Kidney tubule cell (primary cell): ENCODE data around the gene PPIL3.
"Not testable (repeated sequence)": the region's sequence is repeated elsewhere in the genome, so short reads cannot be mapped to it uniquely, and the experiment has no call there.

ENCODE experiments used
- DNase-seq: peaks from one replicate; pipeline ENCODE4 v3.0.0-alpha.2; 2018; ENCODE audit warnings: low spot score

PPIL3 gene

DNA sequence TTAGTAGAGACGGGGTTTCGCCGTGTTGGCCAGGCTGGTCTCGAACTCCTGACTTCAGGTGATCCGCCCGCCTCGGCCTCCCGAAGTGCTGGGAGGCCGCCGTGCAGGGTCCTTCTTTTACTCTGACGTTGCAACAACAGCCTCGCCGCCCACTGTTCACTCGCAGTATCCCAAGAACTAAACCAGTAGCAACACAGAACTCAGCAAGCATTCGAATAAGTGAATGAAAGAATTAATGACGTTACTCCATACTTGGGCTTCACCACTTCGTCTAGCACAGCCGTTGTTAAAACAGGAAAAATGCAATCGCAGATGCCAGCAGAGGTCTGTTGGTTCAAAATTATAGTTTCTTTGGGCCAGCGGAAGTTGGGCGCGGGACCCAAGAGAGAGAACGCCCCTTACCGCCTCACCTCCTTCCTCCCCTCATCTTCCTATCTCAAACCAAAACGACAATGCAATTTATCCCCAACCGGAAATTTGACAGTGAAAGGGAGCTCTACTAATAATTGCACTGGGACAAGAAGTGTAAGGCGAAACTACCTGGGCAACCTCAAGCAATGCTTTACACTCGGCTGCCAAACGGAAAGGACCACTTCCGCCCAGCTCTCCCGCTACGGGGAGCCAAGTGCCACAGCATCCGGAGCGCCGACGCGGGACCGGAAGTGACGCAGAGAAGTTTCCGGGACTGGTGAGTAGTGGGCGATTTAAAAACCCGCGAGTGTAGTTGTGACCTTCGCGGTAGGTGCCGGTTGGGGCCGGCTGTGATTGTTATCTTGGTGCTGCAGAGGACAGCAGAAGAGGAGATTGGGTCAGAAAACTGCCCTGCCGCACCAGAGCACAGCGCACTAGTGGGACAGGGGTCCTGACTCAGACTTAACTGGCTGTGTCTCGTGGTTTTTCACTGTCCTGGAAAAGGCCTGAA is at the start of gene PPIL3, which contains the start of gene NIF3L1:
Gene PPIL3, minus strand, starts transcription at position 374 of the 922 bp plus-strand sequence. CDS start 1,462 bp downstream, outside the sequence.
Gene NIF3L1, plus strand, starts transcription at position 668 of the 922 bp plus-strand sequence. CDS start 2,573 bp downstream, outside the sequence.
- peak; percentile 98 for DNase-seq

DNA sequence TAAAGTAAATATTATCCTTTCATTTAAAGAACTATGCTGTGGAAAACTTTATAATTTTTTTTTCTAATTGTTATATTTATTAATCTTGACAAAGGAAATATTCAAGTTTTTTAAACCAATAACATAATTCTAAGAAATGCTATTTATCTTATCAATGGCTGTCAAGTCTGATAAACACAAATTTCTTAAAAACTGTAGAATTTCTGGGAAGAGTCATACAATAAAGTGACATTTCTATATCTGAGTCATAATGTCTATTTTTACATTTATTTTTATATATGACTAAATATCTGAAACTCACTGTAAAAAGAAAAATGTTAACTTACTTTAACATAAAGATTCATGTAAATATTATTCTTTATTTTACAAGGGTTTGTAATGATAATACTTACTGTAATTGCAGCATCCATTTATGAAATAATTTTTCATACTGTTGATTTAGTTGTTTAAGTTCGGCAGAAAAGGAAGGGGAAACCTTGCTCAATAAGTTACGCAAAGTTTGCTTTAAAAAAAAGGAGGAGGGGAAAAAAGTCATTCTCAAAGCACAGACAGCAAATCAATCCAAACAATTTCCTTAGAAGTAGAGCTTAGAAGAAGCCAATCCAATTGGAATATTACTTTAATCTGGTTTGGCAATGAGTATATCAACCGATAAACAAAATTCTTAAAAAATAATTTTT is 42.2 kb upstream of the PPIL3 start:
- DNase-seq, result no peak

DNA sequence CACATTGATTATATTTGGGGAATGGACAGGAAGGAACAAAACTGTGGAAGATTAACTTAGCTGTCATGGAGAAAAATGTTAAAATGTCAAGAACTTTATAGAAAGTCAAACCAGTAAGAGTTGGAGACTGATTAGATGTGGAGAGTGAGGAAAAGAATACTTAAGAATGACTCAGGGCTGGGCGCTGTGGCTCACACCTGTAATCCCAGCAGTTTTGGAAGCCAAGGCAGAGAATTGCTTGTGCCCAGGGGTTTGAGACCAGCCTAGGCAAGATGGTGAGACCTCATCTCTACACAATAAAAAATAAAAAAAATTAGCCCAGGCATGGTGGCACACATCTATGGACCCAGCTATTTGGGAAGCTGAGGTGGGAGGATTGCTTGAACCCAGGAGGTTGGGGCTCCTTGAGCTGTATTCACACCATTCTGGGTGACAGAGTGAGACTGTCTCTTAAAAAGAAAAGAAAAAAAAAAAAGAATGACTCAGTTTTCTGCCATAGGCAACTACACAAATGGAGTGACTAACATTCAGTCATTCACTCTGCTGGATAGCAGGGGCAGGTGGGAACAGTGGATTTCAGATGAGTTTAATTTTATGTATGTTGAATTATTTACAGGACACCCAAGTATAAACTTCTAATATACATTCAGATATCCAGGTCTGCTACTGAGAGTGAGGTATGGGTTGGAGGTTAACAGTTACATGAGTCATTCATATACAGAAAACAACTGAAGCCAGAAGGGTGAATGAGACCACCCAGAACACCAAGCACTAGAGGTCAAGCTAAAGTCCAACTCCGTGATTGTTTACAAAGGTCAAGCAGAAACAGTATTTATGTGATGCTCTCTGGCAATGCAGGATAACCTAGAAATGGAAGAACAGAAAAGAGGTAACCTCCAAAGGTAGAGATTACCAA is 40.7 kb upstream of the PPIL3 start:
- DNase-seq, result peak; percentile 36

DNA sequence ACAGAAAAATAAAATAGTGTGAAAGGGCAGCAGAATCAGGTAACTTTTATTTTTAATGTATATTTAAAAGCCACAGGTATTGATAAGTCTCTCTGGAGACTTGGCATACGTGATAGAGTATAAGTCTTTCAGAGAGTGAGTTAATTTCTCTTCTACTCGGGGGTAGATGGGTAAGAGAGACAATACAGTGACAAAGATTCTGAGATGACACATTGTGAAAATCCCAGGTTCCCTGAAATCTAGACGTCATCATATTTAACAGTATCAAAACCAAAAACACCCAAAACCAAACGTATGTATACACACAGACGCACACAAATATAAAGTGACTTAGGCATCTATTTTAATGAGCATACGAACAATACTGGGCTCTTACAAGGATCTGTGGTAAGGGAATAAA is 33.6 kb upstream of the PPIL3 start:
- no peak for DNase-seq

DNA sequence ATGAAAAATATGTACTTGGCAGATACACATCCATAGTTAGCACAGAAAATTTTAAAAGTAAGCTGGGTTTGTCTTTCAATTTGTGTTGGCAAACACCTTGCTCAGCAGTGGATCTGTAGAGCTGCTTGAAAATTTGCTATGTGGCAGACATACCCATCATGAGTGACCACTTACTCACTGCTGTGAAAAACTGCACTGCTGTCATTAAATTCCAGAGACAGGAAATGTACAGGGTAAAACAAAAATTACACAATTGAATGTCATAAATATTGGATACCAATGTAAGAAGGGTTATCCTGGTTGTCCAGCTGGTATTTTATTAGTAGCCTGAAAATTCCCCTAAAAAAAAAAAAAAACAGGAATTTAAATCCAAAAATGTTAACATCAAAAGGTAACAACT is 24.8 kb upstream of the PPIL3 start:
- peak; percentile 59 for DNase-seq

DNA sequence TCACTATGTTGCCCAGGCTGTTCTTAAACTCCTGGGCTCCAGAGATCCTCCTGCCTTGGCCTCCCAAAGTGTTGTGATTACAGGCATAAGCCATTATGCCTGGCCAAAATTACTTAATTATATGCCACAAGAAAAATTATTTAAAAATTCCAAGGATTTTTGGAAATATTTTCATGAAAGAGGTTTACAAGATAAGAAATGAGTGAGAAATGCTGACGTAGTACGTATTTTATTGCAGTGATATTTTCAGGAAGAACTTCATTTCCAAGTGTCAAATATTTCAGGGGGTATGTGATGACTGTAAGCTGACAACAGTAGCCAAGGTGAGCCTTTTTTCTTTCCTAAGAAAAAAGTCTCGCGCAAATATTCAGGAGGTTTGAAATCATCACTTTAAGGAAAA is 21.1 kb upstream of the PPIL3 start:
- DNase-seq, result no peak

DNA sequence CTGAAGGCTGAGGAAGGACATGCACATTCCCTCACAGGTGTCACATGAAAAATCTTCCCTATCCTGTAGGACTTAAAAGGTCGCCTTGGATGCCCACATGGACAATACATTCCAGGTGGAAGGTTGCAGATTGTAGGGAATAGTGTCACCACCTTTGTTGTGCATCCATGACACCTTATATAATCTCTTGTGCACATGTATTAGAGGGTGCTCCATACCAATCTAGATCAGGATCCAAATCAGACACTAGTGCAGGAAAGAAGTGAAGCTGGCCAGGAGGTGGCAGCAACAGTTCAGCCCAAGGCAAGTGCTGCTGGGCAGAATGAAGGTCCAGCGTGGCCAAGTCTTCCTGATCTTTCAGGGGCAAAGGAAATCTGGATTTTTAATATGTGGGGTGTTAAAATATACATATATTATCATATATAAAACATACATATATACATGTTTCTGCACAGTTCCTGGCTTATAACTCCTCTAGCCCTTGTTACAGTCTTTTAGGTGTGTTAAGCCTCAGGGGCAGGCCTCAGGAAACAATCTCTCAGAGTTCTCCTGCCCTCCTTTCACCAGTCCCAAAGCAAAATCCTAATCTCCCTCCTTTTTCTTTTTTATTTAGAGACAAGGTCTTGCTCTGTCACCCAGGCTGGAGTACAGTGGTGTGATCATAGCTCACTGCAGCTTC is 16.9 kb upstream of the PPIL3 start:
- peak; percentile 72 for DNase-seq

DNA sequence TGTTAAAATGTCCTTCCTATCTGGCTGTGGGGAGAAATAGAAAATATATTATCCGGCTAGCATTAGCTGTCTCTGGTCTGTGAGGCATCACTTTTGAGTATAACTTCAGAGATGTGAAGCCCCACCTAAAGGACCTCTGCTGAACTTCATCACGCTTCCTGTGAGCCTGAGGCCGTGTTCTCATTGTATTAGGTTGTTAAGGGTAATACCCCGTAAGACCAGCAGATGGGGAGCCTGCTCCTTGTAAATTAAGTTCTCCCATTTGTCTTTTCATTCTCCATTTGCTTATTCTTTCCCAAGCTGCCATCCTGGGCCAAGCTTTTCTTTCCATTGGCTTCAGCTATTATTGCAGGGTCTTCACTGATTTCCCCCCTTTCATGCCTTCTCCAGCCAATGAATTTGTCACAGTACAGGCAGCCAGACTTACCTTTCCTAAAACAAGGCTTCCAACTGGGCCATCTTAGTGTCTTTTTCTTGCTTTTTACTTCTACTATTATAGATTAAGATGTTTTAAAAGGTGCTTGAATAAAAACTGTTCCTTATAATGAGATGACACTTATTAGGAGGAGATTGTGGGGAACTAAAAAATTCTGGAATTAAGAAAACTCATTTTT is 12.7 kb upstream of the PPIL3 start:
- DNase-seq, result peak; percentile 91

DNA sequence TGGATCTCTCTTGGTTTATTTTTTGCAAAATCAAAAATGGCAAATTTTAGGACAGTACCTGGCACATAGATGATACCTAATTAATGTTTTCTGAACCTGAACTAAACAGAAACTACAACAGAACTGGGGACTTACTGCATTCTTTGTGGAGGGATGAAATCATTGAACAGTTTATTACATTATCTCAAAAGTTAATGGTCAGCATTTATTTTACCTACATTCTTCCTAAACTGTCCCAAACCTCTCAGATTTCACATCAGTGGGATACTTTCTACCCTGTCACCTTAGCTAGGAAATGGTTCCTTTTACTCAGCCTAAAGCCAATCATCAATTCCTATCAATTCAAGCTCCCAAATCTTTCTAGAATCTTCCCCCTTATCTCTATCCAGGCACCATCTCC is 10.6 kb upstream of the PPIL3 start:
- DNase-seq, result no peak

DNA sequence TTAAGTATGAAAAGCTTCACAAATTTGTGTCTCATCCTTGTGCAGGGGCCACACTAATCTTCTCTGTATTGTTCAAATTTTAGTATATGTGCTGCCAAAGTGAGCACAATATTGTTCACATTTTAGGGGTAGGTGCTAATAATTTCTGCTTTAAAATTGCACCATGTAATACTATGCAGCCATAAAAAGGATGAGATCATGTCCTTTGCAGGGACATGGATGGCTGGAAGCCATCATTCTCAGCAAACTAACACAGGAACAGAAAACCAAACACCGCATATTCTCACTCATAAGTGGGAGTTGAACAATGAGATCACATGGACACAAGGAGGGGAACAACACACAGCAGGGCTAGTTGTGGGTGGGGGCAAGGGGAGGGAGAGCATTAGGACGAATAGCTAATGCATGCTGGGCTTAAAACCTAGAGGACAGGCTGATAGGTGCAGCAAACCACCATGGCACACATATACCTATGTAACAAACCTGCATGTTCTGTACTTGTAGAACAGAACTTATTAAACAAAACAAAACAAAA is 7.1 kb downstream of the PPIL3 start:
- not testable (repeated sequence) for DNase-seq

DNA sequence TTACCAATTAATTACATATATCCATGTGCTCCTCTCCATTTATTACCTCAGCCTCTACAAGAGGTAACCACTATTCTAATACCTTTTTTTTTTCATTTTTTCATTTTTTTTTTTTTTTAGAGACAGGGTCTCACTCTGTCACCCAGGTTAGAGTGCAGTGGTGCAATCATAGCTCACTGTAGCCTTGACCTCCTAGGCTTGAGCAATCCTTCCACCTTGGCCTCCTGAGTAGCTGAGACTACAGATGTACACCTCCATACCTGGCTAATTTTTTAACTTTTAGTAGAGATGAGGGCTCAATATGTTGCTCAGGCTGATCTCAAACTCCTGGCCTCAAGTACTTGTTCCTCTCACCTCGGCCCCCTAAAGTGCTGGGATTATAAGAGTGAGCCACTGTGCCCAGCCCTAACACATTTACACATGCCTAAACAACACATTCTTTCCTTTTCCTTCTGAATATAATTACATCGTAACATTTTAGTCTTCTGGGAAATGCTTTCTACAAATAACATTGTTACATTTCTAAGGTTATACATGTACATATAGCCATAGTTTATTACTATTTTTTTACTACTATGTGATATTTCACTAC is 10.5 kb downstream of the PPIL3 start:
- DNase-seq, result no peak

DNA sequence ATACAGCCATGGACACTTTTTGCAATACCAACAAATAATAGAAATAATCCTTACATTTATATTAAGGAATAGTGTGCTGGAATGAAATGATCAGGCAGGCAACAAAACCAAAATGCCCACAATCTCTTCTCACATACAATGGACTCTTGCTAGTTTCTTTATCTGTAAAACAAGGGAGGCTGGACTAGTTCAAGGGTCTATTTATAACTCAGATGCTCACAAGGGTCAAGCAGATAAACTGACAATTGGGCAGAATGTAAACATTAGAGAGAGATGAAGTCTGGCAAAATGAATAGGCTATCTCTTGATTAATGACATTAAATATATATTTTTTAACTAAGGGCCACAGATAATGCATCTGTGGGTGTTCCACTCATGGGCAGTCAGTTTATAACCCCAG is 11.4 kb downstream of the PPIL3 start:
- DNase-seq, result no peak

DNA sequence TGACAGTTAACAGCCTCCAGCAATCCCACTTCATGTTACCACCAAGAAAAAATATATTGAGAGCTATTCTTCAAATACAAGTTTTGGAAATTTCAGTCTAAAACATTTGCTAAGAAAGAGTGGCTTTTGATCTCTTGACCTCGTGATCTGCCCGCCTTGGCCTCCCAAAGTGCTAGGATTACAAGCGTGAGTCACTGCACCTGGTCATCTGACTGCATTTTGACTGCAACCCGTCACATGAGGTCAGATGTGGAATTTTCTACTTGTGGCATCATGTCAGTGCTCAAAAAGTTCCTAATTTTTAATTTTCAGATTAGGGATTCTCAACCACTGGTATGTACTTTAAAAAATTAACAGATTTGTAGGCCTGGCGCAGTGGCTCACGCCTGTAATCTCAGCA is 15.3 kb downstream of the PPIL3 start:
- DNase-seq, result no peak

DNA sequence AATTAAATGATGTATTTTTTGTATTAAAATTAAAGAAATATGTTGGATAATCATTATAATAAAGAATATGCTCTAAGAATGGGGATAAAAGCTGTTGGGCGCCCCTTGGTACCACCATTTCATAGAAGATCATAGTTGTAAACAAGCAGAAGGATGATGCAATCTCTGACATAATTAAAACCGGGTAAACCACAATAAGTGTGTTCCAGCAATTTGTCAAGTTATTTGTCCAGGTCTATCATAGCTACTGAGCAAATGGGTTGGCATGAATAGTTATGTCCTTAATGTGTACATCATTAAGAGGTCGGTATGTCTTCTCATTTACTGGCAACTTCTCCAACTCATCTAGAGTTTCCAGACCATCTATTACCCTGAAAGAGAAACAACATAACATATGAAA is 17.7 kb downstream of the PPIL3 start:
- DNase-seq, result no peak

DNA sequence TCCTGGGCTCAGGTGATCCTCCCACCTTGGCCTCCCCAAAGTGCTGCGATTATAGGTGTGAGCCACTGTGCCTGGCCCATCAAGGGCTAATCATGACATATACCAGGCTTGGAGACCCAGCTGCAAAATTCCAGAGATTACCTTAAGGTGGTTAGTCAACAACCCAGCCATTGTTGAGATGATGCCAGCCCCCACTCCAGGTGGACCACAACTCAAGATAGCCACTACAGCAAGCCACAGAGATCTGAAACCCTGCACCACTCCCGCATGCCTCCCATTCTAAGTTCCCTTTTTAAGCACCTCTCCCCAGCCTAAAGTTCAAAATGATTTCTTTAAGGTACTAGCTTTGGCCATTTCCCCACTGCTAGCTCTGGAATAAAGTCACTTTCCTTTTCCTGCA is 19.9 kb downstream of the PPIL3 start:
- no peak for DNase-seq

DNA sequence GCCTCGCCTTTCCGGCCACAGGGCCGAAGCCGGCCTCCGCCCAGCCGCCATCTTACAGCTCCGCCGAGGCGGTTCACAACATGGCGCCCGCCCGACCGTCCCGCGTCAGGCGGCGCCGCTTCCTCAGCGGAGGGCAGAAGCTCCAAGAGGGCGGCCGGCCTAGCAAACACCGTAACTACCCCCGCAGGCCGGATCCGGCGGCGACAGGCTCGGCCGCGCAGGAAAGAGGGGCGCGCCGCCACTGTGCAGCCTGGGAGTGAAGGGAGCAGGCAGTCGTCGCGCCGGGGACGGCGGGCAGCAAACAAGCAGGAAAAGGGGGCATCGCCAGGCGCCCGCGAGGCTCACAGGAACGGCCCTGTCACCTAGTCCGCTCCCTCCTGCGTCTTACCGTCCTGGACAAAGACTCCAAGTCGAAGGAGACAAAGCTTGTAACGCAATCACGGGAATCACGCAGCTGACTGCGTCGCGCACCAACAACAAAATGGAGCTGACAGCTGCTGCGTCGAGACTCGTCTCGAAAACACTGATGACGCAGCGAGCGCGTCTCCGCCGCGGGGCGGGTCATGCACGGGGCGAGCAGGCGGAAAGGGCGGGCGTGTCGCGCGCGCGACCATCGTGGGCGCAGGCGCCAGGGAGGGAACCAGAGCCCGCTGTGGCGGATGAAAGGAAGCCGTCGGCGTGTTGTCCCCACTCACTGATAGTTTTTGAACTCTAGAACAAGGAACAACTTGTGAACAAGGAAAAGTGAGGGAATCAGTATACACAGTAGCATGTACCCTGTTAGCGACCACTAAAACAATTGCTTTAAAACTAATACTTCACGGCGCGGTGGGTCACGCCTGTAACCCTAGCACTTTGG is 24.5 kb downstream of the PPIL3 start, which contains the start of gene CLK1:
Gene CLK1, minus strand, starts transcription at position 483 of the 859 bp plus-strand sequence. CDS start 2,796 bp downstream, outside the sequence.
- DNase-seq, result peak; percentile 93

DNA sequence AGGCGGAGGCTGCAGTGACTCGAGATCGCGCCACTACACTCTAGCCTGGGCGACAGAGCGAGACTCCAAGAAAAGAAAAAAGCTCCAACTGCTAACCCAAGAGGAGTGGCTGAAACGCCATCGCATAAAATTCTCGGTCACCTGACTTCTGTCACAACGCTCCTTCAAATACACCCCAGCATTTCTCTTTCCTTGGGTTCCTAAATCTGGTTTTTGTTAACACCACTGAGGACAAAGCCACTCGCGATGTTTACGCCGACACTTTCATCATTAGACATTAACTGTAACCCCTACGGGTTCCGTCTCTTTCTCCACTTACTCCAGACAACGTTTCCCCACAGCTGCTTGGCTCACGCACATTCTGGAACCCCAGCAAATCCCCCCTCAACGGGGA is 25.1 kb downstream of the PPIL3 start:
- peak; percentile 32 for DNase-seq

DNA sequence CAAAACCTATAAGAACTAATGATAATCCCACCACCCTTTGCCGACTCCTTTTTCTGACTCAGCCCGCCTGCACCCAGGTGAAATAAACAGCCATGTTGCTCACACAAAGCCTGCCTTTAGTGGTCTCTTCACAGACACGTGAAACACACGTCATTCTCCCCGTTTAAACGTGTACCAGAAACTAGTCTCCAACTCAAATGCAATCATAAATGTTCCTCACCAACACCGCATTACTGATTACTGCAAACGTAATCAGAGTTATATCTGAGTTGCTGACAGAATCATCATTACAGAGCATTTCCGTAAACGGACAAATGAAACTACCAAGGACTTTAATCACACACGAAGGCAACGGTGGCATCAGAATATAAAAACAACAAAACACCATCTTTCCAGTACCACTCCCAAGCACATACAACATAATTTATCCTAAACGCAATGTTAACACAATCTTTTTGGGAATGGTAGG is 26.3 kb downstream of the PPIL3 start:
- DNase-seq, result peak; percentile 73

DNA sequence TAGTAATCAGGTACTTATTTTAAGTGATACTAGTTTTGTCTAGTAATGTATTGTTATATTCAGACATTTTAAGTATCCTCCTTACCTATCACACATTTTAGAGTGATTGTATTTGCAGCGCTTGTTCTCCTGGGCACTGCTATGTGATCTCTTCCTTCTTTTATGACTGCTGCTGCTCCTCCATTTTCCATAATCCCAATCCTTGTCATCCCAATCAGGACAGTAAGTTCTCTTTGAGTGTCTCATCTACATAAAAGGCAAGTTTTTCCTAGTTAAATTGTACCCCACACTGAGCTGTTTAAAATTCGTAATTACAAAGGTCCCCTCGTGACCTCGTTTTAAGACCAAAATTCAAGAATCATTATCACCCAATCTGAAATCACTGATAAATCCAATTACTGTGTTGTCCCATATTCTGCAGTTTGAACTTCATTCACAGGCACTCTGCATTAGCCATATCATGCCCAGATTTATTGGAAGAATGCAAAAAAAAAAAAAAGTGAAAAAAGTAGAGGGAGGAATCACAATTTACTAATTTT is 27.2 kb downstream of the PPIL3 start:
- no peak for DNase-seq
